Stimulated activated CD4-positive, alpha-beta T cell treated with anti-CD3 and anti-CD28 coated beads, Interleukin-2, amount 100 ng/mL, for 4 hours (primary cell): ENCODE results near the gene RNF13.

ENCODE experiments used
- DNase-seq: peaks from one replicate; pipeline ENCODE4 v3.0.0-alpha.2; 2020; ENCODE audit warnings: low read depth

Gene RNF13

GRCh38 chr3:149812606-149813366 lies at the start of gene RNF13:
Gene RNF13 (plus strand): TSS chr3:149813215. CDS start chr3:149846027, 32,812 bp downstream.
- DNase-seq, result peak; percentile 90

- no peak for DNase-seq
These were observed 49.3 kb upstream of the RNF13 start for GRCh38 chr3:149763565-149764195.

GRCh38 chr3:149764302-149764701 lies 48.7 kb upstream of the RNF13 start:
- DNase-seq, result no peak

GRCh38 chr3:149765762-149766334 lies 47.2 kb upstream of the RNF13 start:
- no peak for DNase-seq

- DNase-seq, result no peak
These were observed 45.3 kb upstream of the RNF13 start for GRCh38 chr3:149767720-149768119.

GRCh38 chr3:149768704-149769103 lies 44.3 kb upstream of the RNF13 start:
- DNase-seq, result no peak

- DNase-seq, result no peak
These were observed 42.8 kb upstream of the RNF13 start for GRCh38 chr3:149770246-149770645.

GRCh38 chr3:149771652-149772271 lies 41.3 kb upstream of the RNF13 start:
- peak; percentile 6 for DNase-seq

- DNase-seq, result no peak
These were observed 40.2 kb upstream of the RNF13 start for GRCh38 chr3:149772861-149773260.

- DNase-seq, result no peak
These were observed 36.8 kb upstream of the RNF13 start for GRCh38 chr3:149776170-149776569.

GRCh38 chr3:149777414-149778214 lies 35.4 kb upstream of the RNF13 start:
- DNase-seq, result no peak

GRCh38 chr3:149781211-149781610 lies 31.8 kb upstream of the RNF13 start:
- no peak for DNase-seq

- no peak for DNase-seq
These were observed 31.3 kb upstream of the RNF13 start for GRCh38 chr3:149781741-149782140.

GRCh38 chr3:149783576-149783975 lies 29.4 kb upstream of the RNF13 start:
- no peak for DNase-seq

GRCh38 chr3:149784064-149784704 lies 28.8 kb upstream of the RNF13 start:
- no peak for DNase-seq

- no peak for DNase-seq
These were observed 22.7 kb upstream of the RNF13 start for GRCh38 chr3:149790268-149790667.

GRCh38 chr3:149790698-149791097 lies 22.3 kb upstream of the RNF13 start:
- DNase-seq, result no peak

GRCh38 chr3:149792452-149793270 lies 20.4 kb upstream of the RNF13 start, which contains the start of gene ANKUB1:
Gene ANKUB1 (minus strand): TSS chr3:149792554. CDS start chr3:149792366, 188 bp downstream.
- no peak for DNase-seq

- no peak for DNase-seq
These were observed 17.0 kb upstream of the RNF13 start for GRCh38 chr3:149796026-149796425.

GRCh38 chr3:149800693-149801092 lies 12.3 kb upstream of the RNF13 start:
- DNase-seq, result no peak
